Measurements from ENCODE around the gene TANK.

TANK gene

DNA sequence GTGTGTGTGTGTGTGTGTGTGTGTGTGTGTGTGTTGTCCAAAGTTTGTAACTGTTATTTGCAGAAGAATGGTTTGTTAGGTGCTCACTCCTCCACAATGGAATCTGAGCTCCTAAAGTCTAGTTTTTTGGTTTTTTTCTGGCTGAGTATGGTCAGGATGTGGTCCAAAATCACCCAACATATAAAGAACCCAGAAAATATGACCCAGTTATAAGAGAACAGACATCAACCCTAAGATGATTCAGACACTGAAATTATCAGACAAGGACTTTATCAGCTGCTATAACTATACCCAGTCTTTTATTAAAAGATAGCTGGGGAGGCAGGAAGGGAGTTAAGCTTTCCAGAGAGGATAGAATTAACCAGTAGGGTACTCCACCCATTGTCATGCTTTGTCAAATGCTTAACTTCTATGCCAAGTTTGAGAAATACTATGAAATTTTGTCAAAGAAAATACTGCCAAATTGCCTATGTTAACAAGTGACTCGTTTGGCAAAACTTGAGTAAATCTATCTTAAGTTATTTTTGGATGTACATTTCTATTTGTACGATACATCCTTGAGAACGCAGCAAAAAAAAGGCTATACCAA, 57.5 kb downstream of the TANK start:
- ATAC-seq, result no peak
- TF ChIP-seq CSRNP3 (CRISPR knock-in tag; IDR thresholded peaks at IDR 0.05) (no peak), BACH2 (CRISPR knock-in tag; IDR thresholded peaks at IDR 0.05; ENCODE audit: borderline replicate concordance) (no peak), RARB (CRISPR knock-in tag; IDR thresholded peaks at IDR 0.05) (no peak), CREB5 (CRISPR knock-in tag; IDR thresholded peaks at IDR 0.05; ENCODE audit: low read depth) (no peak), PPARA (CRISPR knock-in tag; IDR thresholded peaks at IDR 0.05; ENCODE audit: borderline replicate concordance) (no peak), ISL1 (CRISPR knock-in tag; IDR thresholded peaks at IDR 0.05) (no peak), ZNF70 (CRISPR knock-in tag; IDR thresholded peaks at IDR 0.05) (no peak), OSR1 (CRISPR knock-in tag; IDR thresholded peaks at IDR 0.05) (no peak), ZC3H10 (CRISPR knock-in tag; IDR thresholded peaks at IDR 0.05) (no peak), ZFP30 (CRISPR knock-in tag; IDR thresholded peaks at IDR 0.05) (no peak)
- TF ChIP-seq, protein P1, sequence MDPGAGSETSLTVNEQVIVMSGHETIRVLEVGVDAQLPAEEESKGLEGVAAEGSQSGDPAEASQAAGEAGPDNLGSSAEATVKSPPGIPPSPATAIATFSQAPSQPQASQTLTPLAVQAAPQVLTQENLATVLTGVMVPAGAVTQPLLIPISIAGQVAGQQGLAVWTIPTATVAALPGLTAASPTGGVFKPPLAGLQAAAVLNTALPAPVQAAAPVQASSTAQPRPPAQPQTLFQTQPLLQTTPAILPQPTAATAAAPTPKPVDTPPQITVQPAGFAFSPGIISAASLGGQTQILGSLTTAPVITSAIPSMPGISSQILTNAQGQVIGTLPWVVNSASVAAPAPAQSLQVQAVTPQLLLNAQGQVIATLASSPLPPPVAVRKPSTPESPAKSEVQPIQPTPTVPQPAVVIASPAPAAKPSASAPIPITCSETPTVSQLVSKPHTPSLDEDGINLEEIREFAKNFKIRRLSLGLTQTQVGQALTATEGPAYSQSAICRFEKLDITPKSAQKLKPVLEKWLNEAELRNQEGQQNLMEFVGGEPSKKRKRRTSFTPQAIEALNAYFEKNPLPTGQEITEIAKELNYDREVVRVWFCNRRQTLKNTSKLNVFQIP (CRISPR knock-in tag; IDR thresholded peaks at IDR 0.05; ENCODE audit: borderline replicate concordance, low read depth), result no peak

DNA sequence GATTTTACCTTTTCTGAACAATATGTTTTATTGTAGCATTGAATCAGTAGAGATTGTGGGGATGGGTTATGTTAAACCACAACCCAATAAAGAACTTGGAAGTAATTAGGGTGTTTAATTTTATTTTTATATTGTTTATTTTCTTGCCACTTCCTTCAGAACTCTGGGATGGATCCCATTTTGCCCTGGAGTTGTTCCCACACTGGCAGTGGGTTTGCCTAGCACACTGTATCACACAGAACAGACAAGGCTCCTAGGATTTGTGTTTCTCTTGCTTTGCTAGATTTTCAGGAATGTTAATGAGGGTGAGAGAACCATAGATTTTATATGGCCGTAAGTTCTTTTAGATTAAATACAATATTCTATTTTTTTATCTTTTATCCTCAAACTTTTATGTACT, 59.0 kb downstream of the TANK start:
- TF ChIP-seq CSDC2 (CRISPR knock-in tag; IDR thresholded peaks at IDR 0.05) (no peak), RARB (CRISPR knock-in tag; IDR thresholded peaks at IDR 0.05) (no peak), ESRRG (CRISPR knock-in tag; IDR thresholded peaks at IDR 0.05) (no peak), ZC3H10 (CRISPR knock-in tag; IDR thresholded peaks at IDR 0.05) (no peak), ZNF8 (CRISPR knock-in tag; IDR thresholded peaks at IDR 0.05) (no peak), ARNTL (CRISPR knock-in tag; IDR thresholded peaks at IDR 0.05; ENCODE audit: borderline replicate concordance, low read depth) (no peak), ZFP30 (CRISPR knock-in tag; IDR thresholded peaks at IDR 0.05) (no peak), CREB5 (CRISPR knock-in tag; IDR thresholded peaks at IDR 0.05; ENCODE audit: low read depth) (no peak), TOX (CRISPR knock-in tag; IDR thresholded peaks at IDR 0.05; ENCODE audit: borderline replicate concordance) (no peak), ZNF70 (CRISPR knock-in tag; IDR thresholded peaks at IDR 0.05) (no peak), SNAI2 (CRISPR knock-in tag; IDR thresholded peaks at IDR 0.05) (no peak), CSRNP3 (CRISPR knock-in tag; IDR thresholded peaks at IDR 0.05) (no peak), BACH2 (CRISPR knock-in tag; IDR thresholded peaks at IDR 0.05; ENCODE audit: borderline replicate concordance) (no peak), OSR1 (CRISPR knock-in tag; IDR thresholded peaks at IDR 0.05) (no peak), ZNF565 (CRISPR knock-in tag; conservative IDR thresholded peaks at IDR 0.05; ENCODE audit: low read depth) (no peak), GLIS3 (CRISPR knock-in tag; IDR thresholded peaks at IDR 0.05) (no peak), ZFP3 (CRISPR knock-in tag; IDR thresholded peaks at IDR 0.05) (no peak), TCF4 (CRISPR knock-in tag; IDR thresholded peaks at IDR 0.05; ENCODE audit: borderline replicate concordance) (no peak)
- TF ChIP-seq, protein P1 (CRISPR knock-in tag; IDR thresholded peaks at IDR 0.05; ENCODE audit: borderline replicate concordance, low read depth), result no peak
- TF ChIP-seq, protein P2, sequence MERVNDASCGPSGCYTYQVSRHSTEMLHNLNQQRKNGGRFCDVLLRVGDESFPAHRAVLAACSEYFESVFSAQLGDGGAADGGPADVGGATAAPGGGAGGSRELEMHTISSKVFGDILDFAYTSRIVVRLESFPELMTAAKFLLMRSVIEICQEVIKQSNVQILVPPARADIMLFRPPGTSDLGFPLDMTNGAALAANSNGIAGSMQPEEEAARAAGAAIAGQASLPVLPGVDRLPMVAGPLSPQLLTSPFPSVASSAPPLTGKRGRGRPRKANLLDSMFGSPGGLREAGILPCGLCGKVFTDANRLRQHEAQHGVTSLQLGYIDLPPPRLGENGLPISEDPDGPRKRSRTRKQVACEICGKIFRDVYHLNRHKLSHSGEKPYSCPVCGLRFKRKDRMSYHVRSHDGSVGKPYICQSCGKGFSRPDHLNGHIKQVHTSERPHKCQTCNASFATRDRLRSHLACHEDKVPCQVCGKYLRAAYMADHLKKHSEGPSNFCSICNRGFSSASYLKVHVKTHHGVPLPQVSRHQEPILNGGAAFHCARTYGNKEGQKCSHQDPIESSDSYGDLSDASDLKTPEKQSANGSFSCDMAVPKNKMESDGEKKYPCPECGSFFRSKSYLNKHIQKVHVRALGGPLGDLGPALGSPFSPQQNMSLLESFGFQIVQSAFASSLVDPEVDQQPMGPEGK (CRISPR knock-in tag; IDR thresholded peaks at IDR 0.05; ENCODE audit: borderline replicate concordance), result no peak
- ATAC-seq, result no peak
